NCI-H2029 treated with DMSO at 0.1 percent for 48 hours (cell line): ENCODE measurements around the gene WDSUB1.

Source experiments
- DNase-seq: peaks from one replicate; lab custom pipeline; 2025; lab: John Stamatoyannopoulos, UW

Gene WDSUB1

GRCh38 chr2:159224061-159224813 is 62.3 kb downstream of the WDSUB1 start:
- DNase-seq: no peak

- DNase-seq: no peak
Observed at GRCh38 chr2:159219394-159219998, 67.0 kb downstream of the WDSUB1 start.

GRCh38 chr2:159218389-159218788 is 68.1 kb downstream of the WDSUB1 start:
- no peak for DNase-seq

- no peak for DNase-seq
Observed at GRCh38 chr2:159217676-159218075, 68.8 kb downstream of the WDSUB1 start.

GRCh38 chr2:159215116-159215515 is 71.4 kb downstream of the WDSUB1 start:
- no peak for DNase-seq

- DNase-seq: no peak
Observed at GRCh38 chr2:159214325-159214865, 72.1 kb downstream of the WDSUB1 start.

GRCh38 chr2:159213296-159213695 is 73.2 kb downstream of the WDSUB1 start:
- no peak for DNase-seq

- DNase-seq: no peak
Observed at GRCh38 chr2:159211447-159212396, 74.8 kb downstream of the WDSUB1 start.

GRCh38 chr2:159209341-159210306 is 76.9 kb downstream of the WDSUB1 start:
- no peak for DNase-seq

GRCh38 chr2:159208438-159208837 is 78.1 kb downstream of the WDSUB1 start:
- no peak for DNase-seq

GRCh38 chr2:159206736-159207380 is 79.6 kb downstream of the WDSUB1 start:
- no peak for DNase-seq

GRCh38 chr2:159204381-159205144 is 81.9 kb downstream of the WDSUB1 start:
- DNase-seq: no peak

GRCh38 chr2:159202568-159203071 is 83.9 kb downstream of the WDSUB1 start:
- no peak for DNase-seq

GRCh38 chr2:159201360-159202063 is 85.0 kb downstream of the WDSUB1 start:
- DNase-seq: peak; percentile 35

GRCh38 chr2:159200498-159200897 is 86.0 kb downstream of the WDSUB1 start:
- DNase-seq: no peak

GRCh38 chr2:159199761-159200465 is 86.6 kb downstream of the WDSUB1 start:
- no peak for DNase-seq

GRCh38 chr2:159199236-159199635 is 87.3 kb downstream of the WDSUB1 start:
- no peak for DNase-seq

GRCh38 chr2:159196393-159196925 is 90.0 kb downstream of the WDSUB1 start:
- DNase-seq: no peak
